HEK293T (cell line): ENCODE results near the gene TTC28.
"Not testable (repeated sequence)": the region's sequence is repeated elsewhere in the genome, so short reads cannot be mapped to it uniquely, and the experiment has no call there.

Experiments
- CTCF ChIA-PET: fragments of 350-600 bp; formaldehyde crosslinking; extraction: SDS; loops from one replicate; lab custom pipeline; 2021; ENCODE audit warnings: antibody characterized with exemption, inconsistent platforms; lab: Yijun Ruan, JAX
- POLR2A ChIA-PET: fragments of 350-600 bp; formaldehyde crosslinking; extraction: SDS; loops from one replicate; lab custom pipeline; 2020; ENCODE audit warnings: antibody characterized with exemption, inconsistent platforms; lab: Yijun Ruan, JAX
- DNase-seq: peaks from one replicate; pipeline ENCODE4 v3.0.0; 2012; ENCODE audit warnings: mixed read lengths; ENCODE audit errors: extremely low spot score
- ARNT ChIP-seq: fragments of 450-650 bp; IDR thresholded peaks from 2 replicates; pipeline ENCODE4 v1.6.1; 2017; ENCODE audit warnings: mild to moderate bottlenecking
- BHLHE40 ChIP-seq: fragments of 450-650 bp; IDR thresholded peaks from 2 replicates; pipeline ENCODE4 v1.6.1; 2016; ENCODE audit warnings: mild to moderate bottlenecking, moderate library complexity, borderline replicate concordance
- CTBP1 ChIP-seq: fragments of 450-650 bp; IDR thresholded peaks from 2 replicates; pipeline ENCODE4 v1.6.1; 2016; ENCODE audit warnings: borderline replicate concordance
- ELF4 ChIP-seq: fragments of 450-650 bp; IDR thresholded peaks from 2 replicates; pipeline ENCODE4 v1.6.1; 2017; ENCODE audit warnings: antibody characterized with exemption
- FOXA1 ChIP-seq: fragments of 450-650 bp; IDR thresholded peaks from 2 replicates; pipeline ENCODE4 v1.6.1; 2016; ENCODE audit warnings: mild to moderate bottlenecking
- FOXK2 ChIP-seq: fragments of 450-650 bp; IDR thresholded peaks from 2 replicates; pipeline ENCODE4 v1.6.1; 2016; ENCODE audit warnings: mild to moderate bottlenecking
- FOXM1 ChIP-seq: fragments of 450-650 bp; IDR thresholded peaks from 2 replicates; pipeline ENCODE4 v1.6.1; 2017; ENCODE audit warnings: mild to moderate bottlenecking, borderline replicate concordance
- HDGF ChIP-seq: fragments of 450-650 bp; IDR thresholded peaks from 2 replicates; pipeline ENCODE4 v1.6.1; 2017; ENCODE audit warnings: antibody characterized with exemption, borderline replicate concordance
- L3MBTL2 ChIP-seq: fragments of 450-650 bp; conservative IDR thresholded peaks from 2 replicates; pipeline ENCODE4 v1.6.1; 2016; ENCODE audit warnings: mild to moderate bottlenecking
- LEF1 ChIP-seq: fragments of 450-650 bp; IDR thresholded peaks from 2 replicates; pipeline ENCODE4 v1.6.1; 2017; ENCODE audit warnings: mild to moderate bottlenecking, borderline replicate concordance
- NFRKB ChIP-seq: fragments of 450-650 bp; IDR thresholded peaks from 2 replicates; pipeline ENCODE4 v1.6.1; 2016; ENCODE audit warnings: mild to moderate bottlenecking, moderate library complexity
- PKNOX1 ChIP-seq: fragments of 450-650 bp; IDR thresholded peaks from 2 replicates; pipeline ENCODE4 v1.6.1; 2016
- SP1 ChIP-seq: fragments of 450-650 bp; IDR thresholded peaks from 2 replicates; pipeline ENCODE4 v1.6.1; 2017
- SUZ12 ChIP-seq: fragments of 450-650 bp; IDR thresholded peaks from 2 replicates; pipeline ENCODE4 v1.6.1; 2016; ENCODE audit warnings: mild to moderate bottlenecking
- TARDBP ChIP-seq: fragments of 450-650 bp; IDR thresholded peaks from 2 replicates; pipeline ENCODE4 v1.6.1; 2016
- ZNF384 ChIP-seq: fragments of 450-650 bp; IDR thresholded peaks from 2 replicates; pipeline ENCODE4 v1.6.1; 2016

Gene TTC28

DNA sequence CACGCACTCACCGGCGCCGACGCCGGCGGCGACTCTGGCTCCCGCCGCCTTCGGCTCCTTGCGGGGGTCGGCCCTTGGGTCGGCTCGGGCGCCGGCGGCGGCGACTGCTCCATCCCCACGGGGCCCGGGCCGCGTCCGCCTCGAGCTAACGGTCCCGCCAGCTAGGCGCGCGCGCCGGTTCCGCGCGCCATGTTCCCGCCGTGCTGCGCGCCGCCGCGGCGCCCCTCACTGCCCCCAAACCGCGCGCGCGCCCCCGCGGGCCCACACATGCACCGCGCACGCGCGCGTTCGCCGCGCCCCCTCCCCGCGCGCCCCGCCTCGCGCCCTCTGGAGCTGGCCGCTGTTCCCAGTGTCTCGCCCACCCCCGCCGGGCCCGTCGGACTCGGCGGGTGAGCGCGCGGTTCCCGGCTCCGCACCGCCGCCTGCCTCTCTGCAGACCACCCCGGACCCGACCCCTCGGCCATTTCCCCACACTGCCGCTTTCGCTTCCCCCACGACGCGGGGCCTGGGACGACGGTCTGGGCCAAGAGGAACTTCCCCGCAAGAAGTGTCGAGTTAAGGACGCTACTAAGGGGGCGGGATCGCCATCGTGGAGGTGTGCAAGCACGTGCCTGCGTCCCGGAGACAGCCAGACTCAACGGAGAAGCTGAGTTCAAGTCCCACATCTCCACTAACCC, at the start of gene TTC28:
TTC28 (minus strand) TSS at position 230 of the 677 bp plus-strand sequence; CDS start at position 113, 117 bp downstream.
- POLR2A ChIA-PET: interaction anchor here (1.0 to 1.3 kb wide), 3 partner anchors 18 to 39 kb away, joined by 3 read pairs; no protein-coding TSS in a partner anchor
- DNase-seq: peak; percentile 73
- TF ChIP-seq FOXM1 (peak; percentile 72; the same call in 1 of the 2 replicates), L3MBTL2 (peak; percentile 100), ARNT (peak; percentile 57; the same call in 1 of the 2 replicates)
- CTCF ChIA-PET: not testable (repeated sequence)

- POLR2A ChIA-PET: interaction anchor here (1.5 kb wide), 1 partner anchor 72 kb away, joined by 3 read pairs; the partner anchor contains the start of gene XBP1
- DNase-seq: no peak
- CTCF ChIA-PET: no interaction called here
- TF ChIP-seq CTBP1 (no peak), NFRKB (no peak), ZNF384 (no peak), SUZ12 (no peak), FOXA1 (no peak), L3MBTL2 (no peak), SP1 (no peak), PKNOX1 (no peak), FOXK2 (no peak), FOXM1 (no peak), TARDBP (no peak), ELF4 (no peak), LEF1 (no peak), BHLHE40 (no peak), HDGF (no peak)
Observed at GRCh38 chr22:28728621-28729313, 49.1 kb upstream of the TTC28 start.

DNA sequence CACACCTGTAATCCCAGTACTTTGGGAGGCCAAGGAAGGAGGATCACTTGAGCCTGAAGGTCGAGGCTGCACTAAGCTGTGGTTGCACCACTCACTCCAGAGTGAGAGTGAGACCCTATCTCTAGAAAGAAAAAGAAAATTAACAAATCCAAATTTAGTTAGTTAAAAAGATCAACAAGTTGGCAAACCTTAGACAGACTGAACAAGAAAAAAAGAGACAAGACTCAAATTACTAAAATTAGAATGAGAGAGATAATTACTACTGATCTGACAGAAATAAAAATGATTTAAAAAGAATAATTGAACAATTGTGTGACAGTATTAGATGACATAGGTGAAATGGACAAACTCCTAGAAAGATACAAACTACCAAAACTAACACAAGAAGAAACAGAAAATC, 48.4 kb upstream of the TTC28 start:
- no peak for TF ChIP-seq HDGF
- no peak for TF ChIP-seq BHLHE40
- no peak for TF ChIP-seq FOXA1
- TF ChIP-seq ELF4: no peak
- TF ChIP-seq FOXK2: no peak
- no peak for TF ChIP-seq ZNF384
- TF ChIP-seq NFRKB: no peak
- TF ChIP-seq FOXM1: no peak
- no peak for TF ChIP-seq TARDBP
- POLR2A ChIA-PET: interaction anchor here (1.5 kb wide), 1 partner anchor 72 kb away, joined by 3 read pairs; the partner anchor contains the start of gene XBP1
- no peak for DNase-seq
- CTCF ChIA-PET: no interaction called here

- no peak for TF ChIP-seq ZNF384
- TF ChIP-seq FOXM1: no peak
- no peak for TF ChIP-seq BHLHE40
- TF ChIP-seq LEF1: no peak
- TF ChIP-seq ARNT: no peak
- TF ChIP-seq SP1: no peak
- TF ChIP-seq ELF4: no peak
- no peak for TF ChIP-seq PKNOX1
- no peak for TF ChIP-seq SUZ12
- TF ChIP-seq L3MBTL2: no peak
- no peak for TF ChIP-seq NFRKB
- TF ChIP-seq HDGF: no peak
- TF ChIP-seq FOXK2: no peak
- TF ChIP-seq TARDBP: no peak
- TF ChIP-seq CTBP1: no peak
- TF ChIP-seq FOXA1: no peak
- DNase-seq: no peak
- ChIA-PET POLR2A (no interaction called here), CTCF (no interaction called here)
Observed at GRCh38 chr22:28718044-28718443, 38.4 kb upstream of the TTC28 start.

- ChIA-PET CTCF (no interaction called here), POLR2A (no interaction called here)
- TF ChIP-seq BHLHE40: no peak
- no peak for TF ChIP-seq FOXM1
- TF ChIP-seq ELF4: no peak
- no peak for DNase-seq
Observed at GRCh38 chr22:28716686-28717085, 37.0 kb upstream of the TTC28 start.

- DNase-seq: no peak
- TF ChIP-seq LEF1: no peak
- no peak for TF ChIP-seq PKNOX1
- no peak for TF ChIP-seq FOXA1
- no peak for TF ChIP-seq L3MBTL2
- no peak for TF ChIP-seq SUZ12
- TF ChIP-seq BHLHE40: no peak
- TF ChIP-seq ZNF384: no peak
- TF ChIP-seq SP1: no peak
- no peak for TF ChIP-seq FOXM1
- no peak for TF ChIP-seq NFRKB
- TF ChIP-seq ELF4: no peak
- ChIA-PET CTCF (interaction anchor here (1.2 kb wide), 1 partner anchor 9 kb away, joined by 3 read pairs; no protein-coding TSS in a partner anchor), POLR2A (interaction anchor here (1.5 kb wide), 1 partner anchor 36 kb away, joined by 3 read pairs; the partner anchor contains the start of gene TTC28)
Observed at GRCh38 chr22:28715611-28716010, 36.0 kb upstream of the TTC28 start.
